Fibroblast of skin of back (primary cell): Measurements from ENCODE around the gene KLRC3.
"Not testable (repeated sequence)": the region's sequence is repeated elsewhere in the genome, so short reads cannot be mapped to it uniquely, and the experiment has no call there.

Source experiments
- DNase-seq: peaks from one replicate; pipeline ENCODE4 v3.0.0-alpha.2; 2013

KLRC3 gene

GRCh38 chr12:10398168-10398567 is 22.2 kb downstream of the KLRC3 start:
- DNase-seq, result no peak

- DNase-seq, result no peak
Measured at GRCh38 chr12:10397296-10397695, 23.1 kb downstream of the KLRC3 start.

GRCh38 chr12:10396176-10396575 is 24.2 kb downstream of the KLRC3 start:
- DNase-seq, result not testable (repeated sequence)

- DNase-seq, result peak; percentile 90
Measured at GRCh38 chr12:10395390-10395998, 24.9 kb downstream of the KLRC3 start.

- not testable (repeated sequence) for DNase-seq
Measured at GRCh38 chr12:10394531-10395152, 25.8 kb downstream of the KLRC3 start.

GRCh38 chr12:10393291-10393690 is 27.1 kb downstream of the KLRC3 start:
- no peak for DNase-seq

GRCh38 chr12:10392394-10392930 is 27.9 kb downstream of the KLRC3 start:
- DNase-seq, result peak; percentile 90

GRCh38 chr12:10390991-10391390 is 29.4 kb downstream of the KLRC3 start:
- DNase-seq, result not testable (repeated sequence)

GRCh38 chr12:10389904-10390303 is 30.5 kb downstream of the KLRC3 start, which contains the start of gene KLRK1:
Gene KLRK1, minus strand, starts transcription at chr12:10390041. Its CDS starts 1,231 bp downstream, at chr12:10388810.
- DNase-seq, result no peak

- no peak for DNase-seq
Measured at GRCh38 chr12:10388624-10389413, 31.6 kb downstream of the KLRC3 start.

- not testable (repeated sequence) for DNase-seq
Measured at GRCh38 chr12:10387498-10387897, 32.9 kb downstream of the KLRC3 start.

GRCh38 chr12:10386857-10387256 is 33.5 kb downstream of the KLRC3 start:
- no peak for DNase-seq

- peak; percentile 87 for DNase-seq
Measured at GRCh38 chr12:10385166-10385613, 35.2 kb downstream of the KLRC3 start.

GRCh38 chr12:10384191-10384590 is 36.2 kb downstream of the KLRC3 start:
- DNase-seq, result no peak

GRCh38 chr12:10381928-10382628 is 38.3 kb downstream of the KLRC3 start:
- DNase-seq, result no peak

- not testable (repeated sequence) for DNase-seq
Measured at GRCh38 chr12:10378737-10379136, 41.7 kb downstream of the KLRC3 start.

GRCh38 chr12:10374624-10375018 is 45.8 kb downstream of the KLRC3 start:
- DNase-seq, result no peak

GRCh38 chr12:10372559-10372958 is 47.8 kb downstream of the KLRC3 start:
- DNase-seq, result no peak

GRCh38 chr12:10371893-10372535 is 48.4 kb downstream of the KLRC3 start:
- DNase-seq, result not testable (repeated sequence)

- no peak for DNase-seq
Measured at GRCh38 chr12:10369557-10370415, 50.6 kb downstream of the KLRC3 start.
